Retinal pigment epithelial cell (primary cell): ENCODE results near the gene GRID1.

Experiments
- DNase-seq: peaks from one replicate; pipeline ENCODE4 v3.0.0-alpha.2; 2010; ENCODE audit warnings: low read depth
- H3K4me3 ChIP-seq: 2 replicates; pipeline ENCODE4 v1.5.1; 2011; ENCODE audit warnings: mild to moderate bottlenecking, low read length, control low read depth, moderate library complexity
- CTCF ChIP-seq: conservative IDR thresholded peaks from 2 replicates; pipeline ENCODE4 v1.5.1; 2011; ENCODE audit warnings: low read depth, low read length, control low read depth, inconsistent platforms

Gene GRID1

GRCh38 chr10:86227501-86228258, 138.9 kb downstream of the GRID1 start:
- DNase-seq: no peak
- H3K4me3 ChIP-seq: no peak overlapping the region
- no peak for TF ChIP-seq CTCF

- no peak overlapping the region for H3K4me3 ChIP-seq
- TF ChIP-seq CTCF: no peak
- DNase-seq: no peak
These were observed 139.8 kb downstream of the GRID1 start for GRCh38 chr10:86226781-86227201.

GRCh38 chr10:86226016-86226415, 140.6 kb downstream of the GRID1 start:
- DNase-seq: no peak
- TF ChIP-seq CTCF: no peak
- no peak overlapping the region for H3K4me3 ChIP-seq

DNA sequence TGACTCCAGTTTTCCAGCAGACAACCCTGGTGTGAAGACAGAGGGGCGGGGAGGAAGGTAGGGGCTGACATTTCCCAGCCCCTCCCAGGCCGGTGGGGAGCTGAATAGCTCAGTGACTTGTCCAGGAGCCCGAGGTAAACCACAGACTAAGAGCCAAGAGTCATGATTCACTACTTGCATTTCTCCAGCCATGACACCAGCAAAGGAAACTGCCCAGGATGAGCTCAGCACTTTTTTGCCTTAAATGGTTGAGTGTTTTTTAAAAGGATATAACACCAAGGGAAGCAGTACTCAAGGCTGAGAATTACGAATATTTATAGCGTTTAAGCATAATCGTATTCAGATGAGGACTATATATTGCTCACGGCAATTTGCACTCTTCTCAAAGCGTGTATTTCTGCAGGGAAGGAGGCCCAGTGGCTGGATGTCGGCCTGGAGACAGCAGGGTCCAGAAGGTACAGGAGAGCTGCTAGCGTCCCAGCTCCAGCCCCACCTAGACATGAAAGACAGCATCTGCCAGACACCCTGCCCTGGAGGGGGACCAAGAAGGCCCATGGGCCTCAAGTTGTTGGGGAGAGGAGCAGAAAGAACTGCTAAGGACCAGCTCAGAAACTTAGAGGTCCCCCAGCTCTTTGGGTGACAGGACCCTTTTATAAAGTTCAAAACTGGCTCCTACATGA, 141.4 kb downstream of the GRID1 start:
- H3K4me3 ChIP-seq: no peak overlapping the region
- TF ChIP-seq CTCF: no peak
- no peak for DNase-seq

DNA sequence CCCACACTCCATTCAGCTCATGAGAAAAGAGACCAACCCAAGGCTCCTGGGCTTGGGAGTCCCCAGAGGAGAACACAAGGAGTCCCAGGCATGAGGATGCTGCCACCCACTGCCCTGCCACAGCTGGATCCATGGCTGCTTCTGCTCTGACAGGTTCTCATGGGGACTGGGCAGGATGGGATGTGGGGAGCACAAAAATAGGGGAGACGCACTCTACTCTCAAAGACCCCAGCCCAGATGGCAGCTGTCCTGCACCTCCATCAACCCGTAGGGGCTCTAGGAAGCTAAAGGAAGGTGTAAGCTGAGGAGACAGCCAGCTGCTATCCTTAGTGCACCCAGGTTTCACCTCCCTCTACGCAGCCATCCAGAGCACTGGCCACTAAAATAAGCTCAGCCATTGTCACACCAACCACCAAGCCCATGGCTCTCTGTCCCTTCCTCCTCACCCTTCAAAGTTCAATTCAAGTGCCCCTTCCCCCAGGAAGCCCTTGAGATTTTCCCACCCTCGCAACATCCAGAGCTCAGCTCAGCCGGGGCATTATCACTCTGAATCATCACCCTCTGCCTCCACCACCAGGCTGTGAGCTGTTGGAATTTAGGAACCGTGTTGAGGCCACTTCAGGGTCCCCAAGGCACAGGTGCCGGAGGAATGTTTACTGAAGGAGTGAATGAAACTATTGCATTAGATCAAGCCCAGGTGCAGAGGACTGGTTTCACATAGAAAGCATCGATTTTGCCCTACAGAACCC, 142.1 kb downstream of the GRID1 start:
- no peak for TF ChIP-seq CTCF
- no peak overlapping the region for H3K4me3 ChIP-seq
- no peak for DNase-seq

GRCh38 chr10:86223256-86223655, 143.3 kb downstream of the GRID1 start:
- no peak for DNase-seq
- TF ChIP-seq CTCF: no peak
- no peak overlapping the region for H3K4me3 ChIP-seq
